Stimulated activated CD8-positive, alpha-beta memory T cell treated with anti-CD3 and anti-CD28 coated beads, Interleukin-4, amount 100 ng/mL, for 4 hours (primary cell): ENCODE results near the gene POLN.
"Not testable (repeated sequence)": the region's sequence is repeated elsewhere in the genome, so short reads cannot be mapped to it uniquely, and the experiment has no call there.

ENCODE experiments used
- DNase-seq, 2 donors: peaks; one replicate each; pipeline ENCODE4 v3.0.0-alpha.2; 2020; ENCODE audit warnings: low read depth in 2 of 2, low spot score in 1 of 2

The POLN gene

GRCh38 chr4:2044542-2045517 lies 197.1 kb downstream of the POLN start:
- no peak for DNase-seq

- DNase-seq, result no peak
Measured at GRCh38 chr4:2044119-2044485, 197.8 kb downstream of the POLN start.

- no peak for DNase-seq
Measured at GRCh38 chr4:2043396-2044118, 198.4 kb downstream of the POLN start.

GRCh38 chr4:2042947-2043395 lies 198.9 kb downstream of the POLN start:
- no peak for DNase-seq

- DNase-seq, result no peak
Measured at GRCh38 chr4:2042204-2042946, 199.5 kb downstream of the POLN start.

GRCh38 chr4:2041239-2042130 lies 200.4 kb downstream of the POLN start:
- peak; percentile 62 to 71 for DNase-seq

- no peak for DNase-seq
Measured at GRCh38 chr4:2040391-2041238, 201.3 kb downstream of the POLN start.

- DNase-seq, result no peak
Measured at GRCh38 chr4:2036866-2037265, 205.1 kb downstream of the POLN start.

- no peak for DNase-seq
Measured at GRCh38 chr4:2036327-2036726, 205.6 kb downstream of the POLN start.

- DNase-seq, result not testable (repeated sequence)
Measured at GRCh38 chr4:2031161-2031560, 210.8 kb downstream of the POLN start.

- not testable (repeated sequence) for DNase-seq
Measured at GRCh38 chr4:2027120-2027519, 214.8 kb downstream of the POLN start.

- no peak for DNase-seq
Measured at GRCh38 chr4:2025817-2026216, 216.1 kb downstream of the POLN start.

- DNase-seq, result no peak
Measured at GRCh38 chr4:2024683-2025082, 217.2 kb downstream of the POLN start.
